HG02870 (cell line): ENCODE results near the gene RAB11A.
A peak's percentile ranks its signal among the peaks of the same experiment; 100 is the strongest.
"Not testable (repeated sequence)": the region's sequence is repeated elsewhere in the genome, so short reads cannot be mapped to it uniquely, and the experiment has no call there.

Experiments used
- ATAC-seq: cut with Tn5 transposase; IDR thresholded peaks from one replicate; pipeline ENCODE4 v1.9.1; 2021; ENCODE audit warnings: mild to moderate bottlenecking, moderate library complexity; ENCODE audit not compliant: unreplicated experiment

RAB11A gene

GRCh38 chr15:65841121-65841930 lies 28.0 kb upstream of the RAB11A start:
- no peak for ATAC-seq

GRCh38 chr15:65845826-65846519 lies 23.3 kb upstream of the RAB11A start:
- no peak for ATAC-seq

- ATAC-seq, result no peak
Measured at GRCh38 chr15:65847989-65848388, 21.3 kb upstream of the RAB11A start.

- ATAC-seq, result no peak
Measured at GRCh38 chr15:65851981-65852380, 17.3 kb upstream of the RAB11A start.

- no peak for ATAC-seq
Measured at GRCh38 chr15:65856821-65857455, 12.4 kb upstream of the RAB11A start.

- no peak for ATAC-seq
Measured at GRCh38 chr15:65857718-65858402, 11.4 kb upstream of the RAB11A start.

GRCh38 chr15:65862682-65863081 lies 6.6 kb upstream of the RAB11A start:
- peak; percentile 73 for ATAC-seq

- no peak for ATAC-seq
Measured at GRCh38 chr15:65863106-65863505, 6.2 kb upstream of the RAB11A start.

- ATAC-seq, result no peak
Measured at GRCh38 chr15:65867244-65867643, 2.0 kb upstream of the RAB11A start.

- ATAC-seq, result not testable (repeated sequence)
Measured at GRCh38 chr15:65867933-65868332, 1.4 kb upstream of the RAB11A start.

GRCh38 chr15:65868546-65869125 lies 655 bp upstream of the RAB11A start:
- no peak for ATAC-seq

GRCh38 chr15:65869954-65870871 lies 922 bp downstream of the RAB11A start:
- ATAC-seq, result no peak

GRCh38 chr15:65870889-65871533 lies 1.7 kb downstream of the RAB11A start:
- no peak for ATAC-seq

- ATAC-seq, result not testable (repeated sequence)
Measured at GRCh38 chr15:65871886-65872285, 2.6 kb downstream of the RAB11A start.

GRCh38 chr15:65872596-65872995 lies 3.3 kb downstream of the RAB11A start:
- ATAC-seq, result not testable (repeated sequence)

- no peak for ATAC-seq
Measured at GRCh38 chr15:65873256-65873655, 4.0 kb downstream of the RAB11A start.

- no peak for ATAC-seq
Measured at GRCh38 chr15:65875458-65875857, 6.2 kb downstream of the RAB11A start.

- no peak for ATAC-seq
Measured at GRCh38 chr15:65877749-65878148, 8.5 kb downstream of the RAB11A start.

- no peak for ATAC-seq
Measured at GRCh38 chr15:65881766-65882434, 12.6 kb downstream of the RAB11A start.
